CD14-positive monocyte (primary cell): ENCODE measurements around the gene MADCAM1. TPM values are rescaled to one million over a fixed set of nuclear protein-coding genes. Genes with fewer than 3 reads are reported as not detected.
A peak's percentile ranks its signal among the peaks of the same experiment; 100 is the strongest.

Experiments used
- DNase-seq, 3 donors: peaks; one replicate each; pipeline ENCODE4 v3.0.0-alpha.2; 2011 to 2022
- H2AFZ ChIP-seq: 2 replicates; pipeline ENCODE4 v1.6.0; 2012; ENCODE audit warnings: mild to moderate bottlenecking, low read depth, low read length, inconsistent platforms; ENCODE audit not compliant: insufficient read depth, poor library complexity, severe bottlenecking
- H3K27ac ChIP-seq, 2 donors: 1 replicate in 1 of 2; 2 replicates in 1 of 2; pipeline ENCODE4 v1.5.1; 2012 to 2013; ENCODE audit warnings: low read length in 2 of 2, control low read depth in 1 of 2, inconsistent platforms in 1 of 2, low read depth in 1 of 2, mild to moderate bottlenecking in 1 of 2
- H3K27me3 ChIP-seq, 2 donors: one replicate each; pipeline versions ENCODE4 v1.6.0 to v1.6.1; 2011 to 2013; ENCODE audit warnings: low read length in 2 of 2; ENCODE audit not compliant: control insufficient read depth in 2 of 2, insufficient read depth in 2 of 2
- H3K36me3 ChIP-seq, 2 donors: replicated peaks in 1 of 2; 1 replicate in 1 of 2; 2 replicates in 1 of 2; pipeline versions ENCODE4 v1.5.1 to v1.6.1; 2012 to 2013; ENCODE audit warnings: low read length in 2 of 2, control low read depth in 1 of 2, inconsistent platforms in 1 of 2, mild to moderate bottlenecking in 1 of 2; ENCODE audit not compliant: insufficient read depth in 2 of 2, control insufficient read depth in 1 of 2
- H3K4me1 ChIP-seq, 2 donors: 1 replicate in 1 of 2; 2 replicates in 1 of 2; pipeline versions ENCODE4 v1.5.1 to v1.6.1; 2012 to 2013; ENCODE audit warnings: low read length in 2 of 2, control low read depth in 1 of 2, inconsistent platforms in 1 of 2, mild to moderate bottlenecking in 1 of 2, moderate library complexity in 1 of 2; ENCODE audit not compliant: insufficient read depth in 2 of 2, control insufficient read depth in 1 of 2
- H3K4me2 ChIP-seq: replicated peaks from 2 replicates; pipeline ENCODE3; 2012; ENCODE audit warnings: low read length, moderate library complexity, mild to moderate bottlenecking; ENCODE audit not compliant: poor library complexity, severe bottlenecking; ENCODE audit errors: extremely low read depth
- H3K4me3 ChIP-seq, 3 experiments: fragments of 200-600 bp in 1 of 3; sonication (generic) in 1 of 3; replicated peaks in 1 of 3; 1 replicate in 2 of 3; 2 replicates in 1 of 3; pipeline ENCODE4 v1.5.1; 2011 to 2013; ENCODE audit warnings: low read length in 3 of 3, mild to moderate bottlenecking in 3 of 3, control low read depth in 2 of 3, low read depth in 2 of 3, inconsistent platforms in 1 of 3, moderate library complexity in 1 of 3
- H3K79me2 ChIP-seq: 2 replicates; pipeline ENCODE4 v1.6.0; 2012; ENCODE audit warnings: mild to moderate bottlenecking, control low read depth, inconsistent platforms, low read length, moderate library complexity; ENCODE audit not compliant: insufficient read depth
- H3K9ac ChIP-seq: 2 replicates; pipeline ENCODE4 v1.6.0; 2017; ENCODE audit warnings: low read length, mild to moderate bottlenecking; ENCODE audit not compliant: insufficient read depth, poor library complexity, severe bottlenecking
- H3K9me3 ChIP-seq, 2 donors: replicated peaks in 1 of 2; 1 replicate in 1 of 2; 2 replicates in 1 of 2; pipeline versions ENCODE4 v1.5.1 to v1.6.1; 2012 to 2013; ENCODE audit warnings: low read length in 2 of 2, control low read depth in 1 of 2; ENCODE audit not compliant: control insufficient read depth in 1 of 2, insufficient read depth in 1 of 2
- H4K20me1 ChIP-seq: 2 replicates; pipeline ENCODE4 v1.6.0; 2012; ENCODE audit warnings: mild to moderate bottlenecking, low read length, control low read depth, moderate library complexity; ENCODE audit not compliant: insufficient read depth
- H3K27ac Mint-ChIP-seq, 7 donors: one replicate each; pipeline ENCODE4 v1.8.0; 2020; ENCODE audit warnings: mild to moderate bottlenecking in 7 of 7, mixed read lengths in 7 of 7, moderate library complexity in 6 of 7, inconsistent platforms in 2 of 7
- H3K27me3 Mint-ChIP-seq, 3 donors: one replicate each; pipeline ENCODE4 v1.8.0; 2021 to 2022; ENCODE audit warnings: low read depth in 3 of 3, mild to moderate bottlenecking in 3 of 3, mixed read lengths in 3 of 3, moderate library complexity in 3 of 3, inconsistent platforms in 1 of 3
- H3K36me3 Mint-ChIP-seq, 2 donors: one replicate each; pipeline ENCODE4 v1.8.0; 2020; ENCODE audit warnings: mixed read lengths in 2 of 2, inconsistent platforms in 1 of 2, mild to moderate bottlenecking in 1 of 2
- H3K4me1 Mint-ChIP-seq: one replicate; pipeline ENCODE4 v1.8.0; 2020; ENCODE audit warnings: mild to moderate bottlenecking, mixed read lengths
- H3K4me3 Mint-ChIP-seq, 2 donors: one replicate each; pipeline ENCODE4 v1.8.0; 2020; ENCODE audit warnings: mild to moderate bottlenecking in 2 of 2, mixed read lengths in 2 of 2, moderate library complexity in 1 of 2
- H3K9me3 Mint-ChIP-seq, 7 donors: one replicate each; pipeline ENCODE4 v1.8.0; 2020 to 2022; ENCODE audit warnings: mixed read lengths in 7 of 7, mild to moderate bottlenecking in 6 of 7, moderate library complexity in 6 of 7, inconsistent platforms in 2 of 7
- WGBS: methylation state at CpG from one replicate; pipeline ENCODE4 v1.1.5; 2013; ENCODE audit warnings: missing lambda C conversion rate; ENCODE audit not compliant: insufficient coverage; 5-methylcytosine and 5-hydroxymethylcytosine counted together
- intact Hi-C, 2 donors: fragments of 100-400 bp; cut with micrococcal nuclease; formaldehyde crosslinking; loops; one replicate each; pipeline versions ENCODE4 v1.15.0 to v1.15.1; 2023
- polyA plus RNA-seq, 3 donors: library from polyadenylated mRNA; depleted of rRNA in 1 of 3; unstranded in 2 of 3; stranded (reverse) in 1 of 3; fragments of 300-500 nt in 2 of 3; fragments of >200 nt in 1 of 3; fragmentation: Illumina TruSeq in 2 of 3; gene quantifications; 1 replicate in 2 of 3; 2 replicates in 1 of 3; pipeline ENCODE4 v1.2.3, GENCODE V29; 2012 to 2021
- TF ChIP-seq, protein P1 (sequence below): fragments of 200-600 bp; IDR thresholded peaks from one replicate; pipeline ENCODE4 v1.8.0; 2022; ENCODE audit warnings: antibody characterized with exemption, mild to moderate bottlenecking

MADCAM1 gene
- polyA plus RNA-seq, 3 donors = 0.17 TPM; not detected in 2

DNA sequence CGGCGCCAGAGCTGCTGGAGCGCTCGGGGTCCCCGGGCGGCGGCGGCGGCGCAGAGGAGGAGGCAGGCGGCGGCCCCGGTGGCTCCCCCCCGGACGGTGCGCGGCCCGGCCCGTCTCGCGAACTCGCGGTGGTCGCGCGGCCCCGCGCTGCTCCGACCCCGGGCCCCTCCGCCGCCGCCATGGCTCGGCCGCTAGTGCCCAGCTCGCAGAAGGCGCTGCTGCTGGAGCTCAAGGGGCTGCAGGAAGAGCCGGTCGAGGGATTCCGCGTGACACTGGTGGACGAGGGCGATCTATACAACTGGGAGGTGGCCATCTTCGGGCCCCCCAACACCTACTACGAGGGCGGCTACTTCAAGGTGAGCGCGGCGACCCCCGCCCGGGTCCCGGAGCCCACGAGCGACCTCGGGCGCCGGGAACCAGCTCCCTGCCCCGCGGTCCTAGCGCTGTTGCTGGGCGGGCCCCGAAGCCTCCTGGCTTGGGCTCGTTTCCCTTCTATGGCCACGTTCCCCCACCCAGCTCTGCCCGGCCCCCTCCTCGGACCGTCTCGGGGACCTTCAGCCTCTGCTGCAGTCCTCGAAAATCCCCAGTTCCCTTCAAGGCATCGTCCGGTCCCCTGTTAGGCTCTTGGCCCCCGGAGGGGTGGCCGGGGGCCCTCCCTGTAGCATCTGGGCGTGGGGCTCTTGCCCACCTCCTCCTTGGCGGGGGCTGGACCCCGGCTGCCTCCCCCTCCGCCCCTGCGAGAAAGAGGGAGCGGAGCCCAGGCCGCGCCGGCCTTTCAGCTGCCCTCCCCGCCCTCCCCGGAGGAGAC, 35.7 kb downstream of the MADCAM1 start, which contains the start of gene CDC34:
TSS of gene CDC34 (plus strand) at position 8 of the 808 bp plus-strand sequence. CDS start at position 180, 172 bp downstream.
- Histone ChIP-seq H3K4me1 (peaks cover 24 to 27% of the 10 kb centered on the region in 2 donors), H3K36me3 (peaks cover 17 to 18% of the 10 kb centered on the region in 2 donors), H3K9ac (peak within 1 kb of the TSS; percentile 90), H4K20me1 (peaks cover 50% of the 10 kb centered on the region), H2AFZ (peak within 1 kb of the TSS; percentile 92), H3K9me3 (no peaks in the 10 kb centered on the region), H3K27me3 (no peaks in the 10 kb centered on the region), H3K4me3 (peak within 1 kb of the TSS; percentile 82 to 93 (median 91)), H3K27ac (peak within 1 kb of the TSS; percentile 64 to 90), H3K4me2 (peak within 1 kb of the TSS; percentile 91), H3K79me2 (peaks cover 41% of the 10 kb centered on the region)
- H3K27ac Mint-ChIP-seq = peak within 1 kb of the TSS in 6 of 7 donors; percentile 45 to 95 (median 89)
- peaks cover 0 to 6% (median 3%) of the 10 kb centered on the region in 7 donors for H3K9me3 Mint-ChIP-seq
- H3K4me3 Mint-ChIP-seq = peak within 1 kb of the TSS; percentile 88 to 92
- H3K36me3 Mint-ChIP-seq = peaks cover 6 to 16% of the 10 kb centered on the region in 2 donors
- peaks cover 23% of the 10 kb centered on the region for H3K4me1 Mint-ChIP-seq
- intact Hi-C loops = loop anchor here (1.0 to 10.0 kb wide), 4 partner anchors 25 to 103 kb away; partner anchors contain the start of genes BSG (in 1 of the 2), FGF22 (in 1 of the 2), POLRMT (in 1 of the 2) and TPGS1 (in 1 of the 2)
- TF ChIP-seq, protein P1, sequence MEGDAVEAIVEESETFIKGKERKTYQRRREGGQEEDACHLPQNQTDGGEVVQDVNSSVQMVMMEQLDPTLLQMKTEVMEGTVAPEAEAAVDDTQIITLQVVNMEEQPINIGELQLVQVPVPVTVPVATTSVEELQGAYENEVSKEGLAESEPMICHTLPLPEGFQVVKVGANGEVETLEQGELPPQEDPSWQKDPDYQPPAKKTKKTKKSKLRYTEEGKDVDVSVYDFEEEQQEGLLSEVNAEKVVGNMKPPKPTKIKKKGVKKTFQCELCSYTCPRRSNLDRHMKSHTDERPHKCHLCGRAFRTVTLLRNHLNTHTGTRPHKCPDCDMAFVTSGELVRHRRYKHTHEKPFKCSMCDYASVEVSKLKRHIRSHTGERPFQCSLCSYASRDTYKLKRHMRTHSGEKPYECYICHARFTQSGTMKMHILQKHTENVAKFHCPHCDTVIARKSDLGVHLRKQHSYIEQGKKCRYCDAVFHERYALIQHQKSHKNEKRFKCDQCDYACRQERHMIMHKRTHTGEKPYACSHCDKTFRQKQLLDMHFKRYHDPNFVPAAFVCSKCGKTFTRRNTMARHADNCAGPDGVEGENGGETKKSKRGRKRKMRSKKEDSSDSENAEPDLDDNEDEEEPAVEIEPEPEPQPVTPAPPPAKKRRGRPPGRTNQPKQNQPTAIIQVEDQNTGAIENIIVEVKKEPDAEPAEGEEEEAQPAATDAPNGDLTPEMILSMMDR = no peak
- peaks cover 0 to 2% (median 1%) of the 10 kb centered on the region in 3 donors for H3K27me3 Mint-ChIP-seq
- under 1% methylated on average over 79 of the region's 84 CpGs for WGBS
- DNase-seq = no peak

DNA sequence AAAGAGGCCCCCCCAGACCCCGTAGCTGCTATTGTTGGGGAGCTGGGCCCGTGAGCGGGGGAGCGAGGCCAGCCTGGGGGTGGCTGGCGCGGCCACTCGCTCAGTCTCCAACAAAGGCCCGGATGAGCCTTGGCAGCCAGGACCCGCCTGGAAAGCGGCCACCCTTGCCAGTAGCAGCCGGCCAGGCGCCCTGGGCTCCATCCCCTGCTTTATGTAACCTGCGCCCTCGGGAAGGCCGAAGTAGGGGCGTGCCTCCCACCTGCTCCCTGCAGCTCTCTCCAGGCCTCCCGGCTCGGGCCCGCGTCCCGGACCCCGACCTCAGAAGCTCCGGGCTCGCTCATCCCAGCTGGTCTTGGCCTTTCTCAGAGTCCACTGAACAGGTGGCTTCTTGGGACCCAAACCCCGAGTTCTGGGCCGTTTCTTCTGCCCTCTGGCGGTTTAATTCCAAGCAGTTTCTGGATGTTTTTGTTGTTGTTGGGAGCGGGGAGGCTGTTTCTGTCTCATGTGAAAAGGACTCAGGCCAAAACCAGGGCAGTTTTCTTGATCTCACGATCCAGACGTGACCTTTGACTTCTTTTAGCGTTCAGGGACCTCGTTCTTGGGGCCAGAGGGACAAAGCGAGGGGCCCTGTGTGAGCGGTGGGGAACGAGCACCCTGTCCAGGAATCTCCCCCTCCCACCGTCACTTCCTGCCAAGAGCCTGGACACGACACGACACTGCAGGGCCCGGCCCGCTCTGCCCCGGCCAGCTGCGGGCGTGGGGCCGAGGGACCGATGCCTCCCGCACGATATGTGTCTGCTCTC, 36.5 kb downstream of the MADCAM1 start:
- Histone ChIP-seq H3K27ac (peak overlapping the region; percentile 64 to 90), H3K9ac (peak overlapping the region; percentile 90), H3K4me2 (peak overlapping the region; percentile 91), H3K9me3 (no peaks in the 10 kb centered on the region), H4K20me1 (peaks cover 54% of the 10 kb centered on the region), H2AFZ (peak overlapping the region; percentile 35), H3K4me1 (peaks cover 24 to 27% of the 10 kb centered on the region in 2 donors), H3K4me3 (peak overlapping the region; percentile 82 to 93 (median 91)), H3K79me2 (peaks cover 41% of the 10 kb centered on the region), H3K36me3 (peaks cover 19 to 26% of the 10 kb centered on the region in 2 donors), H3K27me3 (no peaks in the 10 kb centered on the region)
- DNase-seq = peak; percentile 64 to 92 (median 72)
- peaks cover 9 to 23% of the 10 kb centered on the region in 2 donors for H3K36me3 Mint-ChIP-seq
- peaks cover 0 to 6% (median 3%) of the 10 kb centered on the region in 7 donors for H3K9me3 Mint-ChIP-seq
- H3K27ac Mint-ChIP-seq = peak overlapping the region; percentile 89 to 98 (median 96)
- H3K4me1 Mint-ChIP-seq = peaks cover 23% of the 10 kb centered on the region
- TF ChIP-seq, protein P1 = peak; percentile 62
- peaks cover 0 to 2% (median 1%) of the 10 kb centered on the region in 3 donors for H3K27me3 Mint-ChIP-seq
- H3K4me3 Mint-ChIP-seq = peak overlapping the region; percentile 88 to 92
- under 1% methylated on average over 42 of the region's 47 CpGs for WGBS
- intact Hi-C loops = loop anchor here (2.0 to 10.0 kb wide), 3 partner anchors 38 to 102 kb away; partner anchors contain the start of genes BSG (in 1 of the 2), FGF22 (in 1 of the 2) and POLRMT (in 1 of the 2)
